GM23338 (cell line): ENCODE measurements around the gene TMA7. TPM values are rescaled to one million over a fixed set of nuclear protein-coding genes. Genes with fewer than 3 reads are reported as not detected.

Experiments
- CREB1 ChIP-seq: fragments of 250-450 bp; sonication (Bioruptor Pico); IDR thresholded peaks from 2 replicates; pipeline ENCODE4 v1.5.0; 2020; ENCODE audit warnings: low read depth, mild to moderate bottlenecking, moderate library complexity
- CTCF ChIP-seq, 2 experiments: fragments of 200-600 bp in 1 of 2; sonication (generic) in 1 of 2; conservative IDR thresholded peaks; 2 replicates each; pipeline versions ENCODE4 v1.5.1 to v1.6.1; 2016 to 2017; ENCODE audit warnings: antibody characterized with exemption in 2 of 2, low read depth in 2 of 2, mild to moderate bottlenecking in 2 of 2, moderate library complexity in 1 of 2
- ETS1 ChIP-seq: IDR thresholded peaks from 2 replicates; pipeline ENCODE4 v1.6.1; 2016; ENCODE audit warnings: antibody characterized with exemption
- EZH2phosphoT487 ChIP-seq: fragments of 200-600 bp; sonication (generic); IDR thresholded peaks from one replicate; pipeline ENCODE4 v1.8.1; 2018; ENCODE audit warnings: antibody characterized with exemption; ENCODE audit not compliant: unreplicated experiment
- JUNB ChIP-seq: IDR thresholded peaks from one replicate; pipeline ENCODE4 v1.6.1; 2016; ENCODE audit warnings: antibody characterized with exemption; ENCODE audit not compliant: unreplicated experiment
- NANOG ChIP-seq: IDR thresholded peaks from 2 replicates; pipeline ENCODE4 v1.6.1; 2016; ENCODE audit warnings: antibody characterized with exemption, borderline replicate concordance
- POLR2AphosphoS5 ChIP-seq: IDR thresholded peaks from 2 replicates; pipeline ENCODE4 v1.6.1; 2016; ENCODE audit warnings: antibody characterized with exemption, low read depth
- ZNF114 ChIP-seq: fragments of 250-450 bp; sonication (Bioruptor Pico); IDR thresholded peaks from 2 replicates; pipeline ENCODE4 v1.5.0; 2020; ENCODE audit warnings: mild to moderate bottlenecking, moderate library complexity
- ZNF462 ChIP-seq: fragments of 250-450 bp; sonication (Bioruptor Pico); IDR thresholded peaks from 2 replicates; pipeline ENCODE4 v1.5.0; 2020; ENCODE audit warnings: mild to moderate bottlenecking, moderate library complexity
- polyA plus RNA-seq: library from polyadenylated mRNA; unstranded; fragments of >200 nt; fragmentation: Nextera tagmentation; extraction: Ambion mirVana; gene quantifications from 2 replicates; pipeline ENCODE4 v1.2.1, GENCODE V29; 2016
- total RNA-seq: library from RNA; depleted of rRNA; stranded (reverse); fragments of >200 nt; shearing (Covaris generic); gene quantifications from 2 replicates; pipeline ENCODE4 v1.2.3, GENCODE V29; 2014

Gene TMA7
- total and polyA plus RNA-seq, 2 experiments from 2014 or later: 419 to 2,089 TPM

- 0 out of 2 replicates have a peak, but pooled peaks have one; percentile 29 for TF ChIP-seq ZNF462 (CRISPR knock-in tag)
- TF ChIP-seq ZNF114 (CRISPR knock-in tag): no peak
- TF ChIP-seq EZH2phosphoT487: no peak
- TF ChIP-seq NANOG: peak; percentile 83
- no peak for TF ChIP-seq CREB1
- TF ChIP-seq ETS1: 0 out of 2 replicates have a peak, but pooled peaks have one; percentile 12
- TF ChIP-seq JUNB: no peak
- peak; percentile 57 for TF ChIP-seq POLR2AphosphoS5
- no peak; a peak in 1 of 4 replicates for TF ChIP-seq CTCF (conservative IDR thresholded peaks at IDR 0.05; ENCODE audit: low read depth in 2 of 2)
Measured at GRCh38 chr3:48474619-48475018, 34.6 kb downstream of the TMA7 start (continued).
